Measurements from ENCODE around the gene PACRG. TPM values are rescaled to one million over a fixed set of nuclear protein-coding genes. Genes with fewer than 3 reads are reported as not detected.
A peak's percentile ranks its signal among the peaks of the same experiment; 100 is the strongest.

PACRG gene
- total and polyA plus RNA-seq, 2 of the 8 experiments (the other 6 are each of a cell fraction or from before 2014, with no cell fraction given), result 0.44 to 0.54 TPM

- POLR2A ChIA-PET (ENCODE audit: partially characterized antibody), result no interaction called here
- FAIRE-seq, result no peak
- H2AFZ ChIP-seq (ENCODE audit: low read length), result 0 out of 2 replicates have a peak overlapping the region, but pooled peaks have one; percentile 23
- no peak overlapping the region for H3K14ac ChIP-seq (ENCODE audit: insufficient read length)
- H3K79me2 ChIP-seq (ENCODE audit: control insufficient read depth in 1 of 2, insufficient read depth in 2 of 2, low read length in 2 of 2), result no peaks in the 10 kb centered on the region
- DNase-seq (ENCODE audit: low read depth in 1 of 2, low spot score in 2 of 2), result no peak
- no peak overlapping the region for H3K23ac ChIP-seq (ENCODE audit: insufficient read length)
- H2BK5ac ChIP-seq (ENCODE audit: low read depth, low read length), result no peak overlapping the region
- H3K9me3 ChIP-seq (ENCODE audit: insufficient read depth in 2 of 2, low read depth in 1 of 2, low read length in 1 of 2), result peaks cover 3 to 5% of the 10 kb centered on the region in 2 experiments; a peak in 1 of 4 replicates
- no peaks in the 10 kb centered on the region for H4K20me1 ChIP-seq (replicated peaks in 1 of 2; ENCODE audit: control insufficient read depth in 1 of 2, insufficient read depth in 2 of 2, low read length in 2 of 2)
- H2AK5ac ChIP-seq (ENCODE audit: low read depth, low read length), result no peak overlapping the region
- H4K8ac ChIP-seq (ENCODE audit: extremely low read depth, insufficient read depth, low read length), result no peak overlapping the region
- H3K4me2 ChIP-seq (ENCODE audit: insufficient read depth in 1 of 2, low read depth in 2 of 2, low read length in 2 of 2), result no peak overlapping the region
- H3K36me3 ChIP-seq (ENCODE audit: control insufficient read depth in 2 of 4, insufficient read depth in 4 of 4, low read length in 3 of 4), result no peaks in the 10 kb centered on the region; a peak in 2 of 8 replicates
- 86% methylated on average over 8 of the region's 9 CpGs; no CpG with 5 or more reads in 1 of the 2 experiments for WGBS, 2 experiments (ENCODE audit: extremely low coverage in 1 of 2, insufficient coverage in 1 of 2, insufficient read length in 1 of 2, insufficient replicate concordance in 2 of 2, low coverage in 1 of 2, low lambda C conversion rate in 2 of 2, missing lambda C conversion rate in 1 of 2)
- no peak overlapping the region for H4K5ac ChIP-seq (ENCODE audit: insufficient read length, low read depth, low read length)
- no peaks in the 10 kb centered on the region for H3K79me1 ChIP-seq (ENCODE audit: low read depth, low read length)
- no peak overlapping the region for H3K4ac ChIP-seq (replicated peaks; ENCODE audit: insufficient read length, low read depth, low read length)
- peaks cover 0 to 8% (median 1%) of the 10 kb centered on the region in 4 experiments; a peak in 3 of 7 replicates for H3K4me1 ChIP-seq (replicated peaks in 1 of 4; ENCODE audit: control insufficient read depth in 3 of 4, insufficient read depth in 4 of 4, low read length in 3 of 4)
- no peaks in the 10 kb centered on the region for H3K27me3 ChIP-seq (replicated peaks in 1 of 4; ENCODE audit: control insufficient read depth in 3 of 4, extremely low read depth in 1 of 4, insufficient read depth in 3 of 4, low read length in 3 of 4)
- H2BK15ac ChIP-seq (ENCODE audit: low read length), result no peak overlapping the region
- no peaks in the 10 kb centered on the region for H3K23me2 ChIP-seq (ENCODE audit: low read depth, low read length)
- H2BK12ac ChIP-seq (ENCODE audit: low read depth, low read length), result no peak overlapping the region
- H3K9ac ChIP-seq (replicated peaks in 1 of 4; ENCODE audit: extremely low read depth in 1 of 4, low read depth in 3 of 4, low read length in 3 of 4), result no peak overlapping the region
- H3K56ac ChIP-seq (replicated peaks; ENCODE audit: insufficient read length, low read depth, low read length), result no peak overlapping the region
- no peak overlapping the region for H3K4me3 ChIP-seq (ENCODE audit: extremely low read depth in 1 of 4, insufficient read depth in 2 of 4, low read depth in 3 of 4, low read length in 4 of 4)
- H3K18ac ChIP-seq (ENCODE audit: extremely low read depth, low read length), result no peak overlapping the region
- H3K27ac ChIP-seq (ENCODE audit: low read depth, low read length), result no peak overlapping the region
- TF ChIP-seq RAD21 (IDR thresholded peaks at IDR 0.05 in 1 of 2, conservative IDR thresholded peaks at IDR 0.05 in 1 of 2; ENCODE audit: low read depth in 2 of 2, low read length in 2 of 2), result peak in 1 of 2 experiments; percentile 15; a peak in 2 of 4 replicates
- no peak for TF ChIP-seq SIRT6 (IDR thresholded peaks at IDR 0.05; ENCODE audit: low read length)
- no peak overlapping the region for H4K91ac ChIP-seq (replicated peaks; ENCODE audit: insufficient read length, low read length)
- no peak overlapping the region for H2BK120ac ChIP-seq (replicated peaks; ENCODE audit: low read depth, low read length)
- H2BK20ac ChIP-seq (ENCODE audit: low read length), result no peak overlapping the region
- CTCF ChIA-PET (ENCODE audit: partially characterized antibody), result interaction anchor here (0.8 kb wide), 1 partner anchor 9 kb away, joined by 4 read pairs; no protein-coding TSS in a partner anchor
These were observed 118.2 kb downstream of the PACRG start for GRCh38 chr6:162845972-162846371.
